GM23338 (cell line): ENCODE measurements around the gene EEA1.

Experiments
- EZH2 ChIP-seq: fragments of 200-600 bp; sonication (generic); IDR thresholded peaks from one replicate; pipeline ENCODE4 v1.8.0; 2017; ENCODE audit warnings: antibody characterized with exemption, mild to moderate bottlenecking, low read depth; ENCODE audit not compliant: unreplicated experiment
- JUNB ChIP-seq: IDR thresholded peaks from one replicate; pipeline ENCODE4 v1.6.1; 2016; ENCODE audit warnings: antibody characterized with exemption; ENCODE audit not compliant: unreplicated experiment
- TF ChIP-seq, protein P1 (sequence below), 2 experiments: fragments of 200-600 bp in 1 of 2; sonication (generic) in 1 of 2; conservative IDR thresholded peaks; 2 replicates each; pipeline versions ENCODE4 v1.5.1 to v1.6.1; 2016 to 2017; ENCODE audit warnings: antibody characterized with exemption in 2 of 2, low read depth in 2 of 2, mild to moderate bottlenecking in 2 of 2, moderate library complexity in 1 of 2

DNA sequence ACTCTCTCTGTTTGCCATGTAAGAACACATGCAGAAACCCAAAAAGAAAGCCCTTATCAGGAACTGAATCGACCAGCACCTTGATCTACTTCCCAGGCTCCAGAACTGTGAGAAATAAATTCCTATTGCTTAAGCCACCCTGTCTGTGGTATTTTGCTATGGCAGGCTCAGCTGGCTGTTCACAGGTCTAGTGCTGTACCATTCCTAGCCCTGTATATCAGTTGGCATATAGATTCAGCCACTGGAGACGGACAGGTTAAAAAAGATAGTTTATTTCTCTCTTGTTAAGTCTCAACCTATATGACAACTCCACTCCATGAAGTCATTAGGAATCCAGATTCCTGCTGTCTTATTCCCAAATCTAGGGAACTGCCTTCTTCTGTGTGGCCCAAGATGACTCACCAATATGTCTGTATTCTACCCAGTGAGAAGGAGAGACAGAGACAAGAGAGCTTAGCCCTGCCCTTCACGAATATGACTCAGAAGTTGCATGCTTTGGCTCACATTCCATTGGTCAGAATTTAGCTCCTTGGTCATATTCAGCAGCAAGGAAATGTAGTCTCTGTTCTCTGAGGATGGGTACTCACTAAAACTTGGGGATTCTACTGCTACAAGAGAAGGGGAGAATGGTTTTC is 169.3 kb downstream of the EEA1 start:
- TF ChIP-seq, protein P1, sequence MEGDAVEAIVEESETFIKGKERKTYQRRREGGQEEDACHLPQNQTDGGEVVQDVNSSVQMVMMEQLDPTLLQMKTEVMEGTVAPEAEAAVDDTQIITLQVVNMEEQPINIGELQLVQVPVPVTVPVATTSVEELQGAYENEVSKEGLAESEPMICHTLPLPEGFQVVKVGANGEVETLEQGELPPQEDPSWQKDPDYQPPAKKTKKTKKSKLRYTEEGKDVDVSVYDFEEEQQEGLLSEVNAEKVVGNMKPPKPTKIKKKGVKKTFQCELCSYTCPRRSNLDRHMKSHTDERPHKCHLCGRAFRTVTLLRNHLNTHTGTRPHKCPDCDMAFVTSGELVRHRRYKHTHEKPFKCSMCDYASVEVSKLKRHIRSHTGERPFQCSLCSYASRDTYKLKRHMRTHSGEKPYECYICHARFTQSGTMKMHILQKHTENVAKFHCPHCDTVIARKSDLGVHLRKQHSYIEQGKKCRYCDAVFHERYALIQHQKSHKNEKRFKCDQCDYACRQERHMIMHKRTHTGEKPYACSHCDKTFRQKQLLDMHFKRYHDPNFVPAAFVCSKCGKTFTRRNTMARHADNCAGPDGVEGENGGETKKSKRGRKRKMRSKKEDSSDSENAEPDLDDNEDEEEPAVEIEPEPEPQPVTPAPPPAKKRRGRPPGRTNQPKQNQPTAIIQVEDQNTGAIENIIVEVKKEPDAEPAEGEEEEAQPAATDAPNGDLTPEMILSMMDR (conservative IDR thresholded peaks at IDR 0.05; ENCODE audit: low read depth in 2 of 2): no peak
- TF ChIP-seq EZH2 (no peak), JUNB (no peak)
